GM19239 (cell line): ENCODE data around the gene SYNPO2.
"Not testable (repeated sequence)": the region's sequence is repeated elsewhere in the genome, so short reads cannot be mapped to it uniquely, and the experiment has no call there.

Source experiments
- DNase-seq: peaks from one replicate; pipeline ENCODE4 v3.0.0; 2011; ENCODE audit warnings: low spot score; ENCODE audit not compliant: insufficient read length
- FAIRE-seq: peaks from 2 replicates; lab custom pipeline; 2011; peaks lifted over from hg19 to GRCh38; lab: Jason Lieb, UNC

Gene SYNPO2

GRCh38 chr4:118967393-118967792 lies 78.7 kb downstream of the SYNPO2 start:
- DNase-seq: no peak
- peak; percentile 49 for FAIRE-seq

GRCh38 chr4:118968005-118968404 lies 79.4 kb downstream of the SYNPO2 start:
- peak; percentile 99 for FAIRE-seq

GRCh38 chr4:118968813-118969212 lies 80.2 kb downstream of the SYNPO2 start:
- DNase-seq: no peak
- peak; percentile 47 for FAIRE-seq

More at GRCh38 chr4:118968005-118968404, 79.4 kb downstream of the SYNPO2 start:
- peak; percentile 67 for DNase-seq

DNA sequence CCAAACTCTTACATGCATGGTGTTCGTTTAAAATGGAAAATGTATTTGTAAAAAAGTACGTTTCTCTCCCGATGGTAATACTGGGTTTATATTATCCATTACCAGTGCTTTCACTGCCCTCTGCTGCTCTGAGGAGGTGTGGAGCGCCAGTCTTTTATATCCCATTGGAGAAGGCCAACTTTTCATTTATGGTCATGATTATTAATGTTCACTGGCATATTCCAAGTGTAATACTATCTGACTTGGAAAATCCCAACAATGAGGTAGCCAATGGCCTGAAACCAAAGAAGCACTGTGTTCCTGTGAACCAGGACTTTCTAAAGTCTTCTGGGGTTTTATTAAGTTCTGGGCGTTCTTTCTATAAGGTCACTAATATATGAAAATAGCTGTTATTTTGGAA lies 80.7 kb downstream of the SYNPO2 start:
- FAIRE-seq: no peak

DNA sequence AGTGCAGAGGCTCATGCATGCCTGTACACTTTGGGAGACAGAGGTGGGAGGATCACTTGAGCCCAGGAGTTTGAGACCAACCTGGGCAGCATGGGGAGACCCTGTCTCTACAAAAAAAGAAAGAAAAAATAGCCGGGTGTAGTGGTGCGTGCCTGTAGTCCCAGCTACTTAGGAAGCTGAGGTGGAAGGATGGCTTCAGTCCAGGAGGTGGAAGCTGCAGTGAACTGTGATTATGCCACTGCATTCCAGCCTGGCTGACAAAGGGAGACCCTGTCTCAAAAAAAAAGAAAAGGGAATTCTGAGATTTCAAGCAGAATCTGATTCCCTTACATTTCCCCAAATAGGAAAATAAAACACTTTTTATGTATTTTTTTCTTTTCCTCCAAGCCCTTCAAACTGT lies 83.5 kb downstream of the SYNPO2 start:
- no peak for DNase-seq
- no peak for FAIRE-seq

More for the DNA sequence above, 80.7 kb downstream of the SYNPO2 start:
- no peak for DNase-seq

DNA sequence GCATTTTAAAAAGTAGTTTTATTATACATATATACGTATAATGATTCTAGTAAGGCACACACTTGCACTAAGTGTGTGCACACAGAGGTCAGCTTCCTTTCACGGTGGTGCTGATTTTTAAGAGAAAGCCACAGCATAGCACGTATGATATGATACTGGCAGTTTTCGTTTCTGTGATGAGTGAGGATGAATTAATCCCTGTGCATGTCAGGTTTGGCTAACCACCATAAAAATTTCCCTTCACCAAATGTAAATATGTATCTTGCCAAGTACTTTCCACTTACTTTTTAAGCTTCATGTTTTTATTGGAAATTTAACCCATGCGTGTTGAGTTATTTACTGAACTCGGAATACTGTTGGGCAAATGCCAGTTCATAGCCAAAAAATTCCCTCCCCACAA lies 84.6 kb downstream of the SYNPO2 start:
- no peak for DNase-seq
- no peak for FAIRE-seq

- FAIRE-seq (no peak), DNase-seq (no peak)
Observed at GRCh38 chr4:118974758-118975157, 86.1 kb downstream of the SYNPO2 start.

DNA sequence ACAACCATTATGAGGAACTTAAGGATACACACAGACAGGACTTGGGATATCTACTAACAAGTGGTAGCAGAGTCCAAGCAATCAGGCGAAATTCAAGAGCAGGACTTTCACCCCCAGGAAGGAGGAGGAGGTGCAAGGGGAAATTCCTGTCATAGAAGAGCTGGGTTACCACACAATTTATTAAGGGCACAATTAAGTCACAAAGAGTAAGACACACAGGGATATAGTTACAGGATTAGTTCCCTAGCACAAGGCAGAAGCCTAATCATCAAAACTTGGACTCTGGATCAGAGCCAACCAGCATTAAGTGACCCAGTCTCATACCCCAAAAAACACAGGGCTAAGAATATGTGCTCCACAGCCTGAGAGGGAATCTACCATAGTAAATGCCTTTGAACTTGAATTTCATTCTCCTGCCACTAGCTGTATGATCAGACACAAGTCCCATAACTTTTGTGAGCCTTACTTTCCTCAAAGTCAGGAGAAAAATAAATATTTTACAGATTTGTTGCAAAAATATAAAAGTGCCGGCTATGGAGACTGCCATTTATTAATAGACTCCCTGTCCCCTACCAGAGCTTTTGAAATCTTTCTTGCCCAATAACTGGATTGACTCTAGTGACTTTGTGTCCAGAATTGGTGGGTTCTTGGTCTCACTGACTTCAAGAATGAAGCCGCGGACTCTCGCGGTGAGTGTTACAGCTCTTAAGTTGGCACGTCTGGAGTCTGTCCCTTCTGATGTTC lies 87.0 kb downstream of the SYNPO2 start:
- no peak for FAIRE-seq

DNA sequence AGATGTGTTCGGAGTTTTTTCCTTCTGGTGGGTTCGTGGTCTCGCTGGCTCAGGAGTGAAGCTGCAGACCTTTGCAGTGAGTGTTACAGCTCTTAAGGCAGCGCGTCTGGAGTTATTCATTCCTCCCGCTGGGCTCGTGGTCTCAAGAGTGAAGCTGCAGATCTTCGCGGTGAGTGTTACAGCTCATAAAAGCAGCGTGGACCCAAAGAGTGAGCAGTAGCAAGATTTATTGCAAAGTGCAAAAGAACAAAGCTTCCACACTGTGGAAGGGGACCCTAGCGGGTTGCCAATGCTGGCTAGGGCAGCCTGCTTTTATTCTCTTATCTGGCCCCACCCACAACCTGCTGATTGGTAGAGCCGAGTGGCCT lies 87.5 kb downstream of the SYNPO2 start:
- not testable (repeated sequence) for DNase-seq, FAIRE-seq

More for the DNA sequence above, 87.0 kb downstream of the SYNPO2 start:
- DNase-seq: no peak

DNA sequence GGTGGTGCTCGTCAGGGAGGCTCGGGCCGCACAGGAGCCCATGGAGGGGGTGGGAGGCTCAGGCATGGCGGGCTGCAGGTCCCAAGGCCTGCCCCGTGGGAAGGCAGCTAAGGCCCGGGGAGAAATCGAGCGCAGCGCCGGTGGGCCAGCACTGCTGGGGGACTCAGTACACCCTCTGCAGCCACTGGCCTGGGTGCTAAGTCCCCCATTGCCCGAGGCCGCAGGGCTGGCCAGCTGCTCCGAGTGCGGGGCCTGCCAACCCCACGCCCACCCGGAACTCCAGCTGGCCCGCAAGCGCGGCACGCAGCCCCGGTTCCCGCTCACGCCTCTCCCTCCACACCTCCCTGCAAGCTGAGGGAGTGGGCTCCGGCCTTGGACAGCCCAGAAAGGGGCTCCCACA lies 88.4 kb downstream of the SYNPO2 start:
- DNase-seq, FAIRE-seq: not testable (repeated sequence)

DNA sequence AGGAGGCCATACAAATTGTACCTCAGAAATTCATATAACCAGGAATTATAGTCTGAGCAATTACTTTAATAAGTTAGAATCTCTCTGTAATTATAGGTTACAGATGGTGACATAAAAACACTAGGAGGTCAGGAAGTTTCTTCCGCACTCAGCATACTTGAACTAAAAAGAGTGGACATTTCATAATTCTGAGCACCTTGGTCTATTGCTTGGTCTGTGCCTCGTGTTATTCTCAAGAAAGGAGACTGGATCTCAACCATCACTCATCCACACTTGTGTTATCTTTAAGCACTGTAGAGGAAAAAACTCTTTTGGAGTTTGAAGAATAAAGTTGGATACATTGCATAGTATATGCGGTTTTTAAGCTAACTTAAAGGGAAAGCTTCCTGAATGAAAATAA lies 91.1 kb downstream of the SYNPO2 start:
- no peak for FAIRE-seq
- no peak for DNase-seq

DNA sequence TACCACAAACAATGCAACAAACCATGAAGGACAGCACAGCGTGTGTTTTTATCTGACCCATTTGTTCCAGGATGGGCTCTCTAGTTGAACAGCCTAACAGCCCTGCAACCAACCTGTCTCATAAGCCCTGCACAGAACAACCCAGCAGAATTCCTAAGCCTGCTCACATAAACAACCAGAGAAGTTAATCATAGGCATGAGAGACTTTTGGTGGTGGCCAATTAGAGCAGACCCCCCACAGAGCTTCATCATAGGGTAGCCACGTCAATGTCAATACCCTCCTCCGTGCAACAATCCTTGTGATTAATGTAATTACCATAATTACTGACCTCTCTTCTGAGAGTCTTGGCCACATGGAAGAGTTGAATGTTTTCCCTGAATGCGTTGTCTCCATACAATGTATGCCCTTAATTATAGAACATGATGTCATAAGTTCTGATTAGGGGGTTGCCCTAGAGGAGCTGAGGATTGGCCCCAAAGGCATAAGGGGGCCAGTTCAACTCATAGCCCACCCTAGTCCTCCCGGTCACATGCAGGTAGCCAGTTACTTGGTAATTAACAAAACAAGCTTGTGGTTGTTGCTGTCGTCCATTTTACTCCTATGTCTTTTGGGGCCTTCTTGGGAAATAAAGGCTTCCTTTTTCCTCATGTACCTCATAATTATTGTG lies 92.7 kb downstream of the SYNPO2 start:
- FAIRE-seq: no peak
- no peak for DNase-seq

DNA sequence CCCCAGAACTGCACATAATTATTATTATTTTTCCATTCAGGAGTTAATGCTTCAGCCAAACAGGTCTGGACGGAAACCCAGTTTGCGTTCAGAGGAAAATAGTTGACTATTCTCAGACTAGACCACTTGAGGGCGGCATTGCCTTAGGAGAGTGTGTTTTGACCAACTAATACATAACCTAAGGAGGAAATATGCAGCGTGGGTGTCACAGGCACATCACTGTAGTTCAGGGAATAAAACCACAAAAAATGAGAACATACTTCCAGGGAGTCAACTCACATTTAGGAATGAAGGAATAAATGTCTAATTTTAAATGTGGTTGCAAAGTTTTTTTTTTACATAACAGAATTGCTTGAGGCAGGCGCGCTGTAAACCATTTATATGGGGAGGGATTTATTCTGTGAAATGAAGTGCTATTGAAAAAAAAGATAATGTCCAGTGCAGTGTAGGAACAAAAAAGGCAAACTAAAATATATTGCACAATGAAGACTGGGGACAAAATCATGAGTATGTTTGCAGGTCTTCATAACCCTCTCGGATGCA lies 93.3 kb downstream of the SYNPO2 start:
- DNase-seq: peak; percentile 67
- FAIRE-seq: peak; percentile 86

DNA sequence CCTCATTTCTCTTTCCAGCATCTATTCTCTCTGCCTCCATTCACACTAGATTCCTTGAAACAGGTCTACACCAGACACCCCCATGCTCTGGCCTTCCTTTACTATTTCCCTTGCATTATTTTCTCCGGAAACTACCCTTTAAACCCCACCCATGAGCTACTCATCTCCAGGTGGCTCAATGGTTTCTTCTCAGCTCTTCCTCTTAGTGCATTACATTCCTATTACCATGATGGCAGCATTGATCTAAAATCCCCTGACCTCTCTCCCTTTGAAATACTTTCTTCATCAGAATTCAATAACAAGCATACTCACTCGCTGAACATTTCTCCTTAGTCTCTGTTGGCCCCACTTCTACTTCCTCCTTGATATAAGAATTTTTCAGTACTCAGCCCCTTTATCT lies 94.6 kb downstream of the SYNPO2 start:
- DNase-seq: no peak
- no peak for FAIRE-seq

GRCh38 chr4:118983831-118984230 lies 95.2 kb downstream of the SYNPO2 start:
- DNase-seq (no peak), FAIRE-seq (no peak)

- FAIRE-seq (no peak), DNase-seq (no peak)
Observed at GRCh38 chr4:118985170-118986000, 96.7 kb downstream of the SYNPO2 start.

- DNase-seq (no peak), FAIRE-seq (no peak)
Observed at GRCh38 chr4:118987959-118988634, 99.4 kb downstream of the SYNPO2 start.

DNA sequence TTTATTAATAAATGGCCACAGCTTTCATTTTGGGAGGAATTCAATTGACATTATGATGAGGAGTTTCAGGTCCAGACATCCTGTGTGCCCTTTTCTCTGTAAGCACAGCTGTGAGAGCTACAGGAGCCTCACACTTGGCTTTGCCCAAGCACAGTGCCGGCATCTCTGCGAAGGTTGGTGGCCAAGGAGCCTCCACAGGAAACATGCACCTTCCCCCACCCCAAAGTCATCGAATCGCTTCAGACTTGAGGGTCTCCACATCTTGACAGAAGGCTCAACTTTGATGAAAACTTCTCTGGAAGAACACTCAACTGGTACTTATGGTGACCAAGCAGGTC lies 100.0 kb downstream of the SYNPO2 start:
- FAIRE-seq (no peak), DNase-seq (no peak)

- no peak for FAIRE-seq
- DNase-seq: no peak
Observed at GRCh38 chr4:118989098-118990080, 100.7 kb downstream of the SYNPO2 start.
